GM12891 (cell line): ENCODE results near the gene OPRL1.

Experiments used
- DNase-seq: peaks from one replicate; pipeline ENCODE4 v3.0.0; 2011; ENCODE audit warnings: low spot score; ENCODE audit not compliant: insufficient read length
- FAIRE-seq: peaks from 2 replicates; lab custom pipeline; 2011; peaks lifted over from hg19 to GRCh38; lab: Jason Lieb, UNC
- PAX5 ChIP-seq: IDR thresholded peaks from 2 replicates; pipeline ENCODE4 v1.6.1; 2011; ENCODE audit warnings: low read length, moderate library complexity, mild to moderate bottlenecking; ENCODE audit not compliant: insufficient read depth, severe bottlenecking
- POLR2A ChIP-seq: IDR thresholded peaks from 2 replicates; pipeline ENCODE4 v1.6.1; 2011; ENCODE audit warnings: low read depth, low read length, control low read depth
- POLR2AphosphoS5 ChIP-seq: IDR thresholded peaks from 2 replicates; pipeline ENCODE4 v1.6.1; 2011; ENCODE audit warnings: low read depth, low read length, control low read depth
- POU2F2 ChIP-seq: IDR thresholded peaks from 2 replicates; pipeline ENCODE4 v1.6.1; 2011; ENCODE audit warnings: low read depth, mild to moderate bottlenecking, control low read depth, low read length, moderate library complexity
- SPI1 ChIP-seq: IDR thresholded peaks from 2 replicates; pipeline ENCODE4 v1.6.1; 2011; ENCODE audit warnings: low read depth, low read length, control low read depth
- TAF1 ChIP-seq: IDR thresholded peaks from 2 replicates; pipeline ENCODE4 v1.6.1; 2011; ENCODE audit warnings: low read depth, low read length, control low read depth

Gene OPRL1

DNA sequence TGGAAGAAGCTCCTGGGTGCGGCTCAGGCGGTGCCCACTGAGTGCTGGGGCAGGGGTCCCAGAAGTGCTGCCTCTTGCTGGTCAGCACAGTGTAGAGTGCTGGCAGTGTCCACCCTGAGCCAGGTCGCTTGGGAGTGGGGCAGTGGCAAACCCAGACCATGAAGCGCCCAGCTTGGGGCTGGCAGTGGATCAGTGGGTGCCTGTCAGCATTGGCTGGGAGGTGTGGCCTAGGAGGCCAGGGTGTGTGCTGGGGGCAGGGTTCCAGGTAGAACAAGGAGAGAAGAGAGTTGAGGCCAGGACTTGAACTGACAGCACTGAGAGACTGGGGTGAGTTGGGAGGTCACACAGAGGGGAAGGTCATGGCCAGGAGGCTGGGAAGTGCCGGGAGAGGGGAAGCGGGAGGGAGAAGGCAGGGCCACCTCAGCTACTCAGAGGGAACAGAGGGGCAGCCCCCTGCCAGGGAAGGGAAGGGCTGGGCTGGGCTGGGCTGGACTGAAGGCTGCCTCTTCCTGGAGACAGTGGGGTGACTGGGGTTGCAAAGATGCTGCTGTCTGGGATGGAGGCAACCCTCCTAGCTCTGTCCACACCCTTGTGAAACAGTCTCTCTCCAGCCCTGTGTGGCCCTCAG, 12.8 kb upstream of the OPRL1 start:
- no peak for FAIRE-seq
- no peak for TF ChIP-seq PAX5
- TF ChIP-seq TAF1: no peak
- no peak for DNase-seq

DNA sequence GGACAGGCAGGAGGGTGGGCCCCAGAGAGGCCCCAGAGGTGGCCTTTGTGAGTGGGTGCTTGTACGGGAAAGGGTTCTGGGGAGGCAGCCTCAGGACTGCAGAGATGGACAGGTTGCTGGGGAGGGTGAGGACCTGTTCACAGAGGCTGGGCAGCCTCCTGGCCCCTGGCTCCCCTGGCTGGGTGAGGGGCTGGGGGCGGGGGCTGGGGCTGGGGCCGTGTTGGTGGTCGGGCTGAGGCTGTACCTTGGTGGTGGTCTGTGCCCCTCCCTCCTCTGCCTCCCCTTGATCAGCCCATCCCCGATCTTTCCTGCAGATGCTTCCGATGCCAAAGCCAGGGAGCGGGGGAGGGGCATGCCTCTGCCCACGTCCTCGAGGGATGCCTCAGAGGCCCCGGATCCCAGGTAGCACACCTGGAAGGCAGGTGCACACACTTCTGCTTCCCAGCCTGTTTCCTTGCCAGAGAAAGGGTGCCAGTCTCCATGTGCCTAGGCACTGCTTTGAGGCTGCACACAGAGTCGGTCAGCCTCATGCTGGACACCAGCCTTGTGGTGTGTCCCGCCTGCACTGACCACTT, 12.1 kb upstream of the OPRL1 start:
- no peak for FAIRE-seq
- DNase-seq: no peak
- no peak for TF ChIP-seq POU2F2
- no peak for TF ChIP-seq PAX5
- TF ChIP-seq POLR2AphosphoS5: no peak
- no peak for TF ChIP-seq POLR2A
- TF ChIP-seq SPI1: no peak
- no peak for TF ChIP-seq TAF1

DNA sequence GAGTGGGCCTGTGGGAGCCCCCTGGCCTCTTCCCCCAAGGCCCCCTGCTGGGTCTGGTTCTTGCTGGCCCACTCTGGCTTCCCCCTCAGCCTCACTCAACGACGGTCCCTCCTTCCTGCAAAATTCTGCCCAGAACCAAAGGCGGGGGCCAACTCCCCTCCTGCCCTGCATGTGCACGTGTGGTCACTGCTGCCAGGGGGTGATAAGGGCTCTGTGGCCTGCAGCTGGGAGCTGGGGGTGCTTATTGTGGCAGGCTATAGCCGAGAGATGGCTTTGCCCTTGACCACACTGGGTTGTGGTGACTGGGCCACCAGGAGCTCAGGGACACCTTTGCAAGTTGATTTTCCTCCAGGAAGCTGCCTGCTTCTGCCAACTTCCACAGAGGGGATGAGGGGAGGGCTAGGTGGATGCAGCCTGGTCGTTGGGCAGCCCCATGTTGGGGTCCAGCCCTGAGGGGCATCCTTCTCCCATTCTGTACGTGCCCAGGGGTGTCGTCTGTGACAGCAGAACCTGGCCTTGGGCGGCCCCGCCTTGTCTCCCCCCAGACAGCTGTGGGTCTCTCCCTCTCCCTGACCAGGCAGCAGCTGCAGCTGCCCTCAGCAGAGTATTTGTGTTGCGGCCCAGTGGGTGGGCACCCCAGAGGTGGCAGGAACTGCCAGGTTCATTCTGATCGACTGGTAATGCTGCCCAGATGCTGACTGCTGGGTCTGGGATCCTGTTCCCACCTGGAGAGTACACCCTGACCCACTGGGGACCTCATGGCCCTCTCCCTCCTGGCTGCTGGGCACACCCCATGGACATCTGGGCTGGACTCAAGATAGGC, 11.3 kb upstream of the OPRL1 start:
- TF ChIP-seq POLR2A: no peak
- no peak for TF ChIP-seq PAX5
- no peak for TF ChIP-seq TAF1
- TF ChIP-seq POU2F2: no peak
- DNase-seq (no peak), FAIRE-seq (no peak)

DNA sequence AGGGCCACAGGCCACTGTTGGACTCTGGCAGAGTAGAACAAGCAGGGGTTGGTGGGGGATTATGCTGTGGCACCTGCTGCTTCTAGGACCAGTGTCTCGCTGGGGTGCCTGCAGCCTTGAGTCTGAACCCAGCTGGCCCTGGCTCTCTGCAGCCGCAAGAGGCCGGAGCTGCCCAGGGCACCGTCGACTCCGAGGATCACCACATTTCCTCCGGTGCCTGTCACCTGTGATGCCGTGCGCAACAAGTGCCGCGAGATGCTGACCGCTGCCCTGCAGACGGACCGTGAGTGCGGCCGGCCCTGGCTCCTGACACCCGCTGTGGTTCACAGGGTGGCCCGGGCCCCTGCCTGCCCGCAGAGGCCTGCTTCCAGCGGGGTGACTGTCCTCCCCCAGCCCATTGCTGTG, 10.7 kb upstream of the OPRL1 start:
- no peak for TF ChIP-seq PAX5
- no peak for TF ChIP-seq TAF1
- no peak for TF ChIP-seq POLR2AphosphoS5
- TF ChIP-seq POLR2A: no peak
- no peak for TF ChIP-seq SPI1
- no peak for TF ChIP-seq POU2F2
- FAIRE-seq: no peak

DNA sequence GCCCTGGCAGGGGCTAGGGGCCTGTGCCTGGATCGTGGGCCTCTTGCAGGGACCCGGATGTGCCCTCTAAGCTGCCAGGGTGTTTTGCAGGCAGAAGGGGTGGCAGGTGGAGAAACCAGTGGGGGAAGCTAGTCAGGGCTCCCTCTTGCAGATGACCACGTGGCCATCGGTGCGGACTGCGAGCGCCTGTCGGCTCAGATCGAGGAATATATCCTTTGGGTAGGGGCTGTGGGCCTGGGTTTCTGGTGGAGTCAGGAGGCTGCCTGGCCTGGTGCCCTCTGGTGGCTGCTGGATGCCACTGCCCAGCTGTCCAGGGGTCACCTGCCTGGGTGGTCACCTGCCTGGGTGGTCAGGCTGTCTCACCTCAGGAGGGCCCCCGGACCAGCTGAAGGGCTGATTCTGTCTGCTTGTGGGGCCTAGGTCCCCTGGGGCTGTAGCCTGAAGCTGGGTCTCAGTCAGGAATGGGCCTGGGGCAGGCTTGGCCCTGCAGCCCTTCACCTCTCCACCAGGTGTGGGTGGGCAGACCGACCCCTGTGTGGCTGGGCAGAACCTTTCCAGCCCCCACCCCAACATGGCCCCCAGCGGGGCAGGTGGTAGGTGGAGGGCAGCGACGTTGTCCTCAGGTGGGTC, 10.2 kb upstream of the OPRL1 start:
- TF ChIP-seq POU2F2: no peak
- TF ChIP-seq TAF1: no peak
- TF ChIP-seq POLR2A: no peak
- TF ChIP-seq PAX5: no peak
- TF ChIP-seq SPI1: no peak
- TF ChIP-seq POLR2AphosphoS5: no peak
- FAIRE-seq: peak; percentile 88
- DNase-seq: no peak

More for the DNA sequence above, 10.7 kb upstream of the OPRL1 start:
- DNase-seq: no peak

DNA sequence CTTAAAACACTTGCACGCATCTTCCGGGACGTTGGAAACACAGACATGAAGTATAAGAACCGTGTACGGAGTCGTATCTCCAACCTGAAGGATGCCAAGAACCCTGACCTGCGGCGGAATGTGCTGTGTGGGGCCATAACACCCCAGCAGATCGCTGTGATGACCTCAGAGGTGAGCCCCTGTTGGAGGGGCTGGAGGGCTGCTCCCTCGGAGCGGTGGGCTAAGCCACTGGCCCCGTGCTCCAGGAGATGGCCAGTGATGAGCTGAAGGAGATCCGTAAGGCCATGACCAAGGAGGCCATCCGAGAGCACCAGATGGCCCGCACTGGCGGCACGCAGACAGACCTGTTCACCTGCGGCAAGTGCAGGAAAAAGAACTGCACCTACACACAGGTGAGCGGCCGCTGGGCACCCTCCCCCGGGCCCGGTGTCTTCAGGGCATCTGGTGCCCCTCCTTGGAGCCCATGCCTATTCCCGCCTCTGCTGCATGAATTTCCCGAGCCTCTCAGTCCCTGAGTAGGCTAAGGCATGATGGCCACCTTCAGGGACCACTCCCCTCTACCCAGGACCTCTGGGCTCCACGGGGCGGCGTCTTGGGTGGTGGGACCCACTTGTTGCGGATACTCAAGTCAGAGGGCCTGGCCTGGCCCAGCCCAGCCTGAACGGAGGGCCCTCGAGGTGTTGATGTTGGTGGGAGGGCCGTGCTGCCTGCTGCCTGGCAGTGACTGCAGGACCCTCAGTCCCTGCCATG, 9.5 kb upstream of the OPRL1 start:
- no peak for DNase-seq
- FAIRE-seq: no peak
- no peak for TF ChIP-seq SPI1
- TF ChIP-seq TAF1: no peak
- no peak for TF ChIP-seq POU2F2
- no peak for TF ChIP-seq POLR2AphosphoS5
- no peak for TF ChIP-seq PAX5
- no peak for TF ChIP-seq POLR2A

DNA sequence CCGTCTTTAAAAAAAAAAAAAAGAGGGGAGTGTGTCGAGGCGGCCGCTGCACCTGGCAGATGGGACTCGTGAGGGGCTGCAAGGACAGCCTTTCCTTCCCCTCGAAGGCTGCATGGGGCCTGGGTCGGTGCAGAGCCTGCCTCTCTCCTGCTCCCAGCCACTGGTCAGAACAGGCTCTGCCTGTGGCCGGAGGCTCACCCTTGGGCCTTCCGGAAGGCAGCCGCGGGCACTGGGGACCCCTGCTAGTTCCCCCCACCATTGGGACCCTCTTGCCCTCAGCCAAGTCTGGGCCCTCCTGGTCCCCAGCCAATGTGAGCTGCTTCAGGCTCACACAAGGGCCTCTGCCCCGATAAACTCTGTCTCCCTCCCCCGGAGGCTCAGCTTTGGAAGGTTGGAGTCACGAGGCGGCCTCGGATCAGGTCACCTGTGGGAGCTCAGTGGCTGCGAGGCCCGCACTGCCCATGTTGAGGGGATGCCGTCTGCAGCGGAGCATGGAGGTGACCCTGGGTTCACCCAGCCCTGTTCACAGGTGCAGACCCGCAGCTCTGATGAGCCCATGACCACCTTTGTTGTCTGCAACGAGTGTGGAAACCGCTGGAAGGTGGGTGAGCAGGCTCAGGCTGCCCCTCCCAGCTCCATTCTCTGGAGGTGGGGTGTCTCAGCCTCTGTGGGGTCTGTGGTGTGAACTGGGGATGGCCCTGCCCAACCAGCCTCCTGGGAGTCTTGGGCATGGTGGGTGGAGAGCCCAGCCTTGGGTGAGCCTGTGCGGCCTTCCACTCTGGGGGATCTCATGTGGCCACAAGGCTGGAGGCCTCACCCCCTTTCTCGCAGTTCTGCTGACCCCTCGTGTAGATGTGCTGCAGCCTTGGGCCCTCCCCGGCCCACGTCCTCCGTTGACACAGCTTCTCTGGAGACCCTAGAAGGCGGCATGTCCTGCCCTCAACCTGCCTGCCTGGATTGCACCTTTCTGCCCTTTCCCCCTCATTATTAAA, 8.2 kb upstream of the OPRL1 start:
- TF ChIP-seq POLR2AphosphoS5 (peak; percentile 28; the same call in 1 of the 2 replicates), PAX5 (no peak)
- FAIRE-seq: no peak
- no peak for DNase-seq

DNA sequence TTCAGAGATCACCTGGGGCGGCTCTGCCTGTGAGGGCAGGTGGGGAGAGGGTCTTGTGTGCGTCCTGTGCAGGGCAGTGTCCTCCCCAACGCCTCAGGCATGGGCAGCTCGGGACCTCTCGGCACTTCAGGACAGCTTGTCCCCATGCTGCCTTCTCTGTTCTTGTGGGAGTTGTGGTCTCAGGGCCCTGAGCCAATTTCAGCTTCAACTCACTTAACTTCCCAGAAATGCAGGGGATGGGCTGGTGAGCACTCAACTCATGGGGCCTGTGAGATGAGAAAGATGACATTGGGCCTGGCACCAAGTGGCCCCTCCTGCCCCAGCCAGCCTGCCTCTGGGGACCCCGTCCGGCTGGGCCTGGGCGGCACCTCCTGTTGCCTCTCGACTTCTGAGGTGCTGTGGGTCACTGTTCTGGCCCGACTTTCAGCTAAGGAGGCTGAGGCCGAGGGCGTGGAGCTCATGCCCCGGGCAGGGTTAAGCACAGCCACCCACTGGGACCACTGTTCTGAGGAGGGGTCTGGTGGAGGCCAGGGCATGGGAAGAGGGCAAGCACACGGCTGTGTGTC, 7.3 kb upstream of the OPRL1 start:
- TF ChIP-seq TAF1 (no peak), POU2F2 (no peak), POLR2A (no peak), SPI1 (no peak), POLR2AphosphoS5 (no peak), PAX5 (no peak)
- FAIRE-seq (no peak), DNase-seq (no peak)
